ENCODE results near the gene MAD2L1BP. TPM values are rescaled to one million over a fixed set of nuclear protein-coding genes. Genes with fewer than 3 reads are reported as not detected.

The MAD2L1BP gene
- total and polyA plus RNA-seq, 2 of the 13 experiments (the other 11 are each of a cell fraction or from before 2014, with no cell fraction given), result 54.2 to 55.5 TPM

DNA sequence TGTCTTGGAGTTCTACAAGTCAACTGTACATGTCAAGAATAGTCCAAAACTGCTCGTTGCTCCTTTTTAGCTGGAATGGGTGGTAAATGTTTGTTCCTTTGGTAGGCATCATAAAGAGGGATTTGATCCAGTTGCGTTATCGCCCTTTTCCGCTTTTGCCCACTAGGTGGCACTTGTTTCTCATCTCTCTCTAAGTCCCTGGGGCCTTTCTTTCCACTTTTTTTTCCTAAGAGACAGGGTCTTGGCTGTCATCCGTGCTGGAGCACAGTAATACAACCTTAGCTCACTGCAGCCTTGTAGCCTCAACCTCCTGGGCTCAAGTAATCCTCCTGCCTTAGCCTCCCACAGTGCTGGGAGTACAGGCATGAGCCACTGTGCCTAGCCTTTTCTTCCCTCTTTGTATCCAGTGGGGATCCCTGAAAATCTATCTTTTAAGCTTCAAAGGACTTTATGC is 27.3 kb upstream of the MAD2L1BP start:
- H3K9ac ChIP-seq (ENCODE audit: insufficient read depth, low read depth, low read length), result no peak overlapping the region
- BruUV-seq (replicated peaks), result no TSS peak
- WGBS (ENCODE audit: low lambda C conversion rate), result 6% methylated on average over 5 of the region's 5 CpGs
- no peaks in the 10 kb centered on the region for H3K4me1 ChIP-seq (ENCODE audit: insufficient read depth, low read length)
- FAIRE-seq (peak; percentile 49), ATAC-seq (peak; percentile 89), DNase-seq (ENCODE audit: low spot score) (peak; percentile 68)
- H3K9me3 ChIP-seq (ENCODE audit: low read length), result no peaks in the 10 kb centered on the region
- no peaks in the 10 kb centered on the region for H4K20me1 ChIP-seq (ENCODE audit: insufficient read depth, low read length)
- ChIA-PET CTCF (ENCODE audit: low intra/inter-chr PET ratio, low total read pairs) (interaction anchor here (2.1 kb wide), 1 partner anchor 471 kb away, joined by 17 read pairs; no protein-coding TSS in a partner anchor), POLR2A (interaction anchor here (1.1 to 1.2 kb wide), 2 partner anchors 21 to 471 kb away, joined by 3 to 7 read pairs; partner anchors contain the start of gene GTPBP2)
- H3K27me3 ChIP-seq (ENCODE audit: control insufficient read depth in 1 of 2, insufficient read depth in 2 of 2, low read length in 2 of 2), result no peaks in the 10 kb centered on the region
- in situ Hi-C loops (cut with HindIII; ENCODE audit: extremely low pct_ligation_motif_present, low pct_unique_long_range_greater_than_20kb), result no loop called here
- H3K4me3 ChIP-seq (replicated peaks in 1 of 3; ENCODE audit: insufficient read depth in 1 of 3, low read depth in 2 of 3, low read length in 3 of 3), result no peak overlapping the region
- no peak overlapping the region for H3K4me2 ChIP-seq (ENCODE audit: low read depth, low read length)
- H3K36me3 ChIP-seq (replicated peaks in 1 of 2; ENCODE audit: control insufficient read depth in 1 of 2, insufficient read depth in 2 of 2, low read length in 2 of 2), result peaks cover 14 to 66% of the 10 kb centered on the region in 2 experiments
- H2AFZ ChIP-seq (ENCODE audit: low read length), result no peak overlapping the region
- H3K79me2 ChIP-seq (ENCODE audit: insufficient read depth, low read length), result no peaks in the 10 kb centered on the region
- no peak overlapping the region for H3K27ac ChIP-seq (ENCODE audit: extremely low read length, insufficient read depth, low read length)
- intact Hi-C loops (cut with micrococcal nuclease; ENCODE audit: unreplicated experiment), result loop anchor here (1.0 to 10.0 kb wide), 2 partner anchors 56 to 471 kb away; no protein-coding TSS in a partner anchor
- TF ChIP-seq FLYWCH1 (CRISPR knock-in tag; IDR thresholded peaks at IDR 0.05), result no peak
- TF ChIP-seq, protein P1, sequence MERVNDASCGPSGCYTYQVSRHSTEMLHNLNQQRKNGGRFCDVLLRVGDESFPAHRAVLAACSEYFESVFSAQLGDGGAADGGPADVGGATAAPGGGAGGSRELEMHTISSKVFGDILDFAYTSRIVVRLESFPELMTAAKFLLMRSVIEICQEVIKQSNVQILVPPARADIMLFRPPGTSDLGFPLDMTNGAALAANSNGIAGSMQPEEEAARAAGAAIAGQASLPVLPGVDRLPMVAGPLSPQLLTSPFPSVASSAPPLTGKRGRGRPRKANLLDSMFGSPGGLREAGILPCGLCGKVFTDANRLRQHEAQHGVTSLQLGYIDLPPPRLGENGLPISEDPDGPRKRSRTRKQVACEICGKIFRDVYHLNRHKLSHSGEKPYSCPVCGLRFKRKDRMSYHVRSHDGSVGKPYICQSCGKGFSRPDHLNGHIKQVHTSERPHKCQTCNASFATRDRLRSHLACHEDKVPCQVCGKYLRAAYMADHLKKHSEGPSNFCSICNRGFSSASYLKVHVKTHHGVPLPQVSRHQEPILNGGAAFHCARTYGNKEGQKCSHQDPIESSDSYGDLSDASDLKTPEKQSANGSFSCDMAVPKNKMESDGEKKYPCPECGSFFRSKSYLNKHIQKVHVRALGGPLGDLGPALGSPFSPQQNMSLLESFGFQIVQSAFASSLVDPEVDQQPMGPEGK (CRISPR knock-in tag; IDR thresholded peaks at IDR 0.05), result peak; percentile 29; the same call in 1 of the 2 replicates
- TF ChIP-seq HNRNPL (IDR thresholded peaks at IDR 0.05; ENCODE audit: low read depth, low read length), result no peak
- TF ChIP-seq ERF (CRISPR knock-in tag; IDR thresholded peaks at IDR 0.05), result 0 out of 2 replicates have a peak, but pooled peaks have one; percentile 31
- TF ChIP-seq FOXA3 (CRISPR knock-in tag; IDR thresholded peaks at IDR 0.05), result no peak
- TF ChIP-seq TBL1XR1 (IDR thresholded peaks at IDR 0.05; ENCODE audit: borderline replicate concordance, low read length, partially characterized antibody), result no peak
- no peak for TF ChIP-seq ONECUT2 (CRISPR knock-in tag; IDR thresholded peaks at IDR 0.05)
- TF ChIP-seq, protein P2, sequence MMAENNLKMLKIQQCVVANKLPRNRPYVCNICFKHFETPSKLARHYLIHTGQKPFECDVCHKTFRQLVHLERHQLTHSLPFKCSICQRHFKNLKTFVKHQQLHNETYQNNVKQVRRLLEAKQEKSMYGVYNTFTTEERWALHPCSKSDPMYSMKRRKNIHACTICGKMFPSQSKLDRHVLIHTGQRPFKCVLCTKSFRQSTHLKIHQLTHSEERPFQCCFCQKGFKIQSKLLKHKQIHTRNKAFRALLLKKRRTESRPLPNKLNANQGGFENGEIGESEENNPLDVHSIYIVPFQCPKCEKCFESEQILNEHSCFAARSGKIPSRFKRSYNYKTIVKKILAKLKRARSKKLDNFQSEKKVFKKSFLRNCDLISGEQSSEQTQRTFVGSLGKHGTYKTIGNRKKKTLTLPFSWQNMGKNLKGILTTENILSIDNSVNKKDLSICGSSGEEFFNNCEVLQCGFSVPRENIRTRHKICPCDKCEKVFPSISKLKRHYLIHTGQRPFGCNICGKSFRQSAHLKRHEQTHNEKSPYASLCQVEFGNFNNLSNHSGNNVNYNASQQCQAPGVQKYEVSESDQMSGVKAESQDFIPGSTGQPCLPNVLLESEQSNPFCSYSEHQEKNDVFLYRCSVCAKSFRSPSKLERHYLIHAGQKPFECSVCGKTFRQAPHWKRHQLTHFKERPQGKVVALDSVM (CRISPR knock-in tag; IDR thresholded peaks at IDR 0.05), result 0 out of 2 replicates have a peak, but pooled peaks have one; percentile 31
- no peak for TF ChIP-seq ZNF614 (CRISPR knock-in tag; IDR thresholded peaks at IDR 0.05; ENCODE audit: borderline replicate concordance)
- TF ChIP-seq IRF2 (CRISPR knock-in tag; IDR thresholded peaks at IDR 0.05), result peak; percentile 35; the same call in 1 of the 2 replicates
- TF ChIP-seq ATF1 (CRISPR knock-in tag; IDR thresholded peaks at IDR 0.05), result no peak
- TF ChIP-seq TBX2 (CRISPR knock-in tag; IDR thresholded peaks at IDR 0.05; ENCODE audit: borderline replicate concordance), result no peak
- TF ChIP-seq MAF1 (CRISPR knock-in tag; IDR thresholded peaks at IDR 0.05; ENCODE audit: borderline replicate concordance), result no peak
- TF ChIP-seq, protein P3, sequence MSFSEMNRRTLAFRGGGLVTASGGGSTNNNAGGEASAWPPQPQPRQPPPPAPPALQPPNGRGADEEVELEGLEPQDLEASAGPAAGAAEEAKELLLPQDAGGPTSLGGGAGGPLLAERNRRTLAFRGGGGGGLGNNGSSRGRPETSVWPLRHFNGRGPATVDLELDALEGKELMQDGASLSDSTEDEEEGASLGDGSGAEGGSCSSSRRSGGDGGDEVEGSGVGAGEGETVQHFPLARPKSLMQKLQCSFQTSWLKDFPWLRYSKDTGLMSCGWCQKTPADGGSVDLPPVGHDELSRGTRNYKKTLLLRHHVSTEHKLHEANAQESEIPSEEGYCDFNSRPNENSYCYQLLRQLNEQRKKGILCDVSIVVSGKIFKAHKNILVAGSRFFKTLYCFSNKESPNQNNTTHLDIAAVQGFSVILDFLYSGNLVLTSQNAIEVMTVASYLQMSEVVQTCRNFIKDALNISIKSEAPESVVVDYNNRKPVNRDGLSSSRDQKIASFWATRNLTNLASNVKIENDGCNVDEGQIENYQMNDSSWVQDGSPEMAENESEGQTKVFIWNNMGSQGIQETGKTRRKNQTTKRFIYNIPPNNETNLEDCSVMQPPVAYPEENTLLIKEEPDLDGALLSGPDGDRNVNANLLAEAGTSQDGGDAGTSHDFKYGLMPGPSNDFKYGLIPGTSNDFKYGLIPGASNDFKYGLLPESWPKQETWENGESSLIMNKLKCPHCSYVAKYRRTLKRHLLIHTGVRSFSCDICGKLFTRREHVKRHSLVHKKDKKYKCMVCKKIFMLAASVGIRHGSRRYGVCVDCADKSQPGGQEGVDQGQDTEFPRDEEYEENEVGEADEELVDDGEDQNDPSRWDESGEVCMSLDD (CRISPR knock-in tag; IDR thresholded peaks at IDR 0.05; ENCODE audit: borderline replicate concordance), result no peak
- no peak for TF ChIP-seq ARNT2 (CRISPR knock-in tag; IDR thresholded peaks at IDR 0.05; ENCODE audit: low read depth)
- no peak for TF ChIP-seq ZNF333 (CRISPR knock-in tag; IDR thresholded peaks at IDR 0.05; ENCODE audit: borderline replicate concordance)
- TF ChIP-seq MEF2D (CRISPR knock-in tag; IDR thresholded peaks at IDR 0.05), result no peak
- TF ChIP-seq ZNF430 (CRISPR knock-in tag; IDR thresholded peaks at IDR 0.05), result no peak
- no peak for TF ChIP-seq FOXA1 (IDR thresholded peaks at IDR 0.05)
- TF ChIP-seq FOXA1 (CRISPR knock-in tag; IDR thresholded peaks at IDR 0.05), result no peak
